Neuronal stem cell (in vitro differentiated cells): ENCODE measurements around the gene COPG1.

ENCODE experiments used
- DNase-seq: peaks from one replicate; pipeline ENCODE4 v3.0.0-alpha.2; 2013; ENCODE audit warnings: low spot score
- H2AFZ ChIP-seq: one replicate; pipeline ENCODE4 v1.6.1; 2013; ENCODE audit warnings: mild to moderate bottlenecking, low read length, inconsistent platforms
- H2AK5ac ChIP-seq: 2 replicates; pipeline ENCODE4 v1.6.1; 2013; ENCODE audit warnings: low read depth, mild to moderate bottlenecking, inconsistent platforms, low read length, moderate library complexity, mixed read lengths
- H2BK120ac ChIP-seq: 2 replicates; pipeline ENCODE4 v1.6.1; 2013; ENCODE audit warnings: low read depth, mild to moderate bottlenecking, inconsistent platforms, low read length, moderate library complexity, mixed read lengths
- H2BK12ac ChIP-seq: one replicate; pipeline ENCODE4 v1.6.1; 2013; ENCODE audit warnings: low read length, inconsistent platforms
- H2BK15ac ChIP-seq: 2 replicates; pipeline ENCODE4 v1.6.1; 2013; ENCODE audit warnings: mild to moderate bottlenecking, low read length, inconsistent platforms, mixed read lengths
- H2BK5ac ChIP-seq: one replicate; pipeline ENCODE4 v1.6.1; 2013; ENCODE audit warnings: inconsistent platforms, mild to moderate bottlenecking, low read length, moderate library complexity
- H3K14ac ChIP-seq: one replicate; pipeline ENCODE4 v1.6.1; 2013; ENCODE audit warnings: low read length, inconsistent platforms
- H3K18ac ChIP-seq: 2 replicates; pipeline ENCODE4 v1.6.1; 2013; ENCODE audit warnings: low read length, inconsistent platforms
- H3K23ac ChIP-seq: 2 replicates; pipeline ENCODE4 v1.6.1; 2013; ENCODE audit warnings: low read depth, mild to moderate bottlenecking, mixed read lengths, low read length, inconsistent platforms; ENCODE audit not compliant: poor library complexity
- H3K27ac ChIP-seq: replicated peaks from 3 replicates; pipeline ENCODE4 v1.5.1; 2013; ENCODE audit warnings: low read length, inconsistent platforms
- H3K27me3 ChIP-seq, 3 experiments: 2 replicates each; pipeline ENCODE4 v1.6.1; 2013; ENCODE audit warnings: low read length in 3 of 3, mild to moderate bottlenecking in 2 of 3, inconsistent platforms in 1 of 3, low read depth in 1 of 3, mixed read lengths in 1 of 3, moderate library complexity in 1 of 3; ENCODE audit not compliant: control insufficient read depth in 3 of 3, insufficient read depth in 3 of 3
- H3K36me3 ChIP-seq, 2 donors: replicated peaks in 1 of 2; 2 replicates each; pipeline ENCODE4 v1.6.1; 2013; ENCODE audit warnings: low read length in 2 of 2; ENCODE audit not compliant: control insufficient read depth in 2 of 2, insufficient read depth in 2 of 2
- H3K4ac ChIP-seq: 2 replicates; pipeline ENCODE4 v1.6.1; 2013; ENCODE audit warnings: inconsistent platforms, mild to moderate bottlenecking, low read length, moderate library complexity
- H3K4me1 ChIP-seq, 2 donors: 1 replicate in 1 of 2; 2 replicates in 1 of 2; pipeline ENCODE4 v1.6.1; 2013; ENCODE audit warnings: low read length in 2 of 2, low read depth in 1 of 2; ENCODE audit not compliant: control insufficient read depth in 2 of 2, insufficient read depth in 1 of 2
- H3K4me2 ChIP-seq: one replicate; pipeline ENCODE4 v1.6.1; 2013; ENCODE audit warnings: mild to moderate bottlenecking, low read length, inconsistent platforms; ENCODE audit not compliant: insufficient read depth, poor library complexity, severe bottlenecking
- H3K4me3 ChIP-seq, 2 donors: 2 replicates each; pipeline ENCODE4 v1.5.1; 2013; ENCODE audit warnings: low read length in 2 of 2, mild to moderate bottlenecking in 2 of 2, inconsistent platforms in 1 of 2, moderate library complexity in 1 of 2
- H3K79me1 ChIP-seq: one replicate; pipeline ENCODE4 v1.6.1; 2013; ENCODE audit warnings: low read depth, mild to moderate bottlenecking, inconsistent platforms, low read length, moderate library complexity
- H3K9ac ChIP-seq: one replicate; pipeline ENCODE4 v1.6.1; 2013; ENCODE audit warnings: mild to moderate bottlenecking, low read depth, low read length, inconsistent platforms; ENCODE audit not compliant: poor library complexity
- H3K9me3 ChIP-seq, 2 donors: replicated peaks in 1 of 2; 2 replicates each; pipeline versions ENCODE3 to v1.6.1; 2013; ENCODE audit warnings: low read length in 2 of 2, mild to moderate bottlenecking in 2 of 2, inconsistent platforms in 1 of 2, low read depth in 1 of 2, mixed read lengths in 1 of 2, moderate library complexity in 1 of 2; ENCODE audit not compliant: control insufficient read depth in 2 of 2, insufficient read depth in 1 of 2
- H4K8ac ChIP-seq: one replicate; pipeline ENCODE4 v1.6.1; 2013; ENCODE audit warnings: low read depth, mild to moderate bottlenecking, inconsistent platforms, low read length, moderate library complexity
- H4K91ac ChIP-seq: one replicate; pipeline ENCODE4 v1.6.1; 2013; ENCODE audit warnings: low read length, low read depth, mild to moderate bottlenecking, inconsistent platforms; ENCODE audit not compliant: poor library complexity
- WGBS, 2 donors: extraction: QIAGEN DNeasy Blood & Tissue Kit; methylation state at CpG; one replicate each; pipeline ENCODE4 v1.1.7; 2013; ENCODE audit warnings: missing lambda C conversion rate in 2 of 2, mixed read lengths in 1 of 2; ENCODE audit not compliant: insufficient read length in 2 of 2, insufficient replicate concordance in 1 of 2; ENCODE audit errors: extremely low coverage in 2 of 2; 5-methylcytosine and 5-hydroxymethylcytosine counted together

COPG1 gene

GRCh38 chr3:129310111-129311011 is 61.0 kb downstream of the COPG1 start:
- peaks cover 0 to 9% of the 10 kb centered on the region in 2 donors for H3K4me1 ChIP-seq
- no peak overlapping the region for H2BK120ac ChIP-seq
- no peak overlapping the region for H3K4me3 ChIP-seq
- no peaks in the 10 kb centered on the region for H3K9me3 ChIP-seq
- no peak overlapping the region for H4K91ac ChIP-seq
- H4K8ac ChIP-seq, result no peak overlapping the region
- no peak overlapping the region for H3K4me2 ChIP-seq
- no peak overlapping the region for H2BK12ac ChIP-seq
- no CpG with 5 or more reads among the region's 7 CpGs for WGBS, 2 donors
- DNase-seq, result no peak
- no peak overlapping the region for H3K14ac ChIP-seq
- H3K9ac ChIP-seq, result no peak overlapping the region
- peak overlapping the region; percentile 62 for H2AK5ac ChIP-seq
- H2BK5ac ChIP-seq, result no peak overlapping the region
- H3K36me3 ChIP-seq, result peaks cover 7 to 19% of the 10 kb centered on the region in 2 donors
- H3K23ac ChIP-seq, result no peak overlapping the region
- peaks cover 5% of the 10 kb centered on the region for H3K79me1 ChIP-seq
- H3K4ac ChIP-seq, result no peak overlapping the region
- no peak overlapping the region for H2AFZ ChIP-seq
- no peaks in the 10 kb centered on the region for H3K27me3 ChIP-seq
- H3K18ac ChIP-seq, result no peak overlapping the region
- peak overlapping the region; percentile 23 for H2BK15ac ChIP-seq
- no peak overlapping the region for H3K27ac ChIP-seq

- Histone ChIP-seq H3K18ac (no peak overlapping the region), H3K23ac (no peak overlapping the region), H3K9me3 (no peaks in the 10 kb centered on the region), H3K14ac (no peak overlapping the region), H3K27ac (no peak overlapping the region), H4K8ac (no peak overlapping the region), H2BK120ac (no peak overlapping the region), H3K9ac (no peak overlapping the region), H3K4ac (no peak overlapping the region), H3K4me3 (no peak overlapping the region), H2BK12ac (no peak overlapping the region), H3K36me3 (peaks cover 7 to 10% of the 10 kb centered on the region in 2 donors), H4K91ac (no peak overlapping the region), H2BK15ac (peak overlapping the region; percentile 23), H2AFZ (no peak overlapping the region), H3K79me1 (peaks cover 9% of the 10 kb centered on the region), H3K27me3 (no peaks in the 10 kb centered on the region), H2AK5ac (peak overlapping the region; percentile 53), H2BK5ac (no peak overlapping the region), H3K4me1 (peaks cover 0 to 9% of the 10 kb centered on the region in 2 donors), H3K4me2 (no peak overlapping the region)
- no peak for DNase-seq
- no CpG with 5 or more reads among the region's 3 CpGs for WGBS, 2 donors
Measured at GRCh38 chr3:129311054-129311902, 61.9 kb downstream of the COPG1 start.

GRCh38 chr3:129312021-129312639 is 62.7 kb downstream of the COPG1 start:
- H3K14ac ChIP-seq, result no peak overlapping the region

More at GRCh38 chr3:129312021-129312639, 62.7 kb downstream of the COPG1 start:
- Histone ChIP-seq H3K27ac (no peak overlapping the region), H2AFZ (no peak overlapping the region), H3K27me3 (no peaks in the 10 kb centered on the region), H3K4me2 (no peak overlapping the region), H2BK15ac (no peak overlapping the region), H3K4me1 (peaks cover 0 to 10% of the 10 kb centered on the region in 2 donors), H2AK5ac (no peak overlapping the region), H2BK12ac (no peak overlapping the region), H3K9ac (no peak overlapping the region), H3K18ac (no peak overlapping the region), H3K4me3 (no peak overlapping the region), H3K4ac (no peak overlapping the region), H2BK5ac (no peak overlapping the region), H3K9me3 (no peaks in the 10 kb centered on the region), H2BK120ac (no peak overlapping the region), H4K8ac (no peak overlapping the region), H3K79me1 (peaks cover 9% of the 10 kb centered on the region), H3K23ac (no peak overlapping the region), H4K91ac (no peak overlapping the region), H3K36me3 (peaks cover 1 to 4% of the 10 kb centered on the region in 2 donors)
- no peak for DNase-seq
- WGBS, 2 donors, result no CpG with 5 or more reads among the region's 2 CpGs
